ENCODE measurements around the gene GRIN2A. TPM values are rescaled to one million over a fixed set of nuclear protein-coding genes. Genes with fewer than 3 reads are reported as not detected.

Gene GRIN2A
- total RNA-seq, 2 donors from 2014 or later = 0.27 to 2.5 TPM

- no peak for TF ChIP-seq CTCF (IDR thresholded peaks at IDR 0.05)
- H3K27ac ChIP-seq = no peak overlapping the region
- no peak for ATAC-seq (ENCODE audit: insufficient number of reproducible peaks, low FRiP score, low read depth)
- DNase-seq (ENCODE audit: low spot score) = no peak
- H3K4me1 ChIP-seq (ENCODE audit: control insufficient read depth in 1 of 2, low read depth in 2 of 2) = no peaks in the 10 kb centered on the region
- H3K9me3 ChIP-seq = no peaks in the 10 kb centered on the region
- no peaks in the 10 kb centered on the region for H3K27me3 ChIP-seq (replicated peaks; ENCODE audit: insufficient read depth)
- no peaks in the 10 kb centered on the region for H3K36me3 ChIP-seq
- no peak overlapping the region for H3K4me3 ChIP-seq
These were observed 473.1 kb downstream of the GRIN2A start for GRCh38 chr16:9708972-9709620.

GRCh38 chr16:9706217-9706836, 475.9 kb downstream of the GRIN2A start:
- H3K36me3 ChIP-seq = no peaks in the 10 kb centered on the region
- no peaks in the 10 kb centered on the region for H3K4me1 ChIP-seq (ENCODE audit: control insufficient read depth in 1 of 2, low read depth in 2 of 2)
- H3K4me3 ChIP-seq = no peak overlapping the region
- DNase-seq (ENCODE audit: low spot score) (no peak), ATAC-seq (ENCODE audit: insufficient number of reproducible peaks, low FRiP score, low read depth) (no peak)
- no peak overlapping the region for H3K27ac ChIP-seq
- no peaks in the 10 kb centered on the region for H3K27me3 ChIP-seq (replicated peaks; ENCODE audit: insufficient read depth)
- H3K9me3 ChIP-seq = no peaks in the 10 kb centered on the region
- no peak for TF ChIP-seq CTCF (IDR thresholded peaks at IDR 0.05)

- Histone ChIP-seq H3K4me1 (ENCODE audit: control insufficient read depth in 1 of 2, low read depth in 2 of 2) (no peaks in the 10 kb centered on the region), H3K27me3 (replicated peaks; ENCODE audit: insufficient read depth) (no peaks in the 10 kb centered on the region), H3K36me3 (no peaks in the 10 kb centered on the region), H3K4me3 (no peak overlapping the region), H3K9me3 (no peaks in the 10 kb centered on the region), H3K27ac (no peak overlapping the region)
- no peak for ATAC-seq (ENCODE audit: insufficient number of reproducible peaks, low FRiP score, low read depth)
- DNase-seq (ENCODE audit: low spot score) = no peak
- TF ChIP-seq CTCF (IDR thresholded peaks at IDR 0.05) = no peak
These were observed 478.5 kb downstream of the GRIN2A start for GRCh38 chr16:9703731-9704130.

Other genes starting within 250 kb of the GRIN2A start
- gene ATF7IP2, start 203.6 kb upstream of the GRIN2A start, total RNA-seq = 10 to 100 TPM in 1 of 2 donors, 1 to 10 TPM in 1; 7.2 to 15.8 TPM